ACHN (cell line): ENCODE data around the gene MLNR.

Source experiments
- DNase-seq: peaks from one replicate; pipeline ENCODE4 v3.0.0-alpha.2; 2015
- in situ Hi-C: cut with HindIII; loops from 2 replicates; pipeline ENCODE4 v1.10.0; 2017; ENCODE audit warnings: low sequenced_read_pairs, low pct_ligation_motif_present, low pct_unique_long_range_greater_than_20kb

The MLNR gene

DNA sequence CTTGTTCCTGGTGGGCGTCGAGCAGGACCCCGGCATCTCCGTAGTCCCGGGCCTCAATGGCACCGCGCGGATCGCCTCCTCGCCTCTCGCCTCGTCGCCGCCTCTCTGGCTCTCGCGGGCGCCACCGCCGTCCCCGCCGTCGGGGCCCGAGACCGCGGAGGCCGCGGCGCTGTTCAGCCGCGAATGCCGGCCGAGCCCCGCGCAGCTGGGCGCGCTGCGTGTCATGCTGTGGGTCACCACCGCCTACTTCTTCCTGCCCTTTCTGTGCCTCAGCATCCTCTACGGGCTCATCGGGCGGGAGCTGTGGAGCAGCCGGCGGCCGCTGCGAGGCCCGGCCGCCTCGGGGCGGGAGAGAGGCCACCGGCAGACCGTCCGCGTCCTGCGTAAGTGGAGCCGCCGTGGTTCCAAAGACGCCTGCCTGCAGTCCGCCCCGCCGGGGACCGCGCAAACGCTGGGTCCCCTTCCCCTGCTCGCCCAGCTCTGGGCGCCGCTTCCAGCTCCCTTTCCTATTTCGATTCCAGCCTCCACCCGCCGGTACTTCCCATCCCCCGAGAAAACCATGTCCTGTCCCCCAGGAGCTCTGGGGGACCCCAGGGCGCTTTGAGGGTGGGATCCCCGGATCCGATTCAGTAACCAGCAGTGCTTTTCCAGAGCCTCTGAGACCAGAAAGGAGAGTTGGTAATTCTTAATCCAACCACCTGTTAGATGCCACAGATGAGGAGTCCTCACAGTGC, 885 bp downstream of the MLNR start:
- no peak for DNase-seq
- in situ Hi-C loops = no loop called here

DNA sequence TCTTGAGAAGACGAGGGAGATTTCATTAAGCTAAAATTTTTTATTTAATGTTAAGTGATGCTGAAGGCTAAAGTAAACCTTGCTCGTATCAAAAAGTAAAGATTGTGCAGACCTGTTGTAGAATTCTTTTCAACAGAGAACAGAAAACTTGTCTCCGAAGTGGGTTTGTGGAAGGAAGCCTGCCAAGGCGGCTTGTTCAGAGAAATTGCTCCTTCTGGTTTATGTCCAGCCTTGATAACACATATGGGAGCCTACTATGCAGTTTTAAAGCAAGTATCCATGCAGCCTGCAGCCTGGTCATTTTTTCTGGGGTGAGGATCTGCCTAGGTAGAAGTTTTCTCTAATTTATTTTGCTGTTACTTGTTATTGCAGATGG, 1.4 kb downstream of the MLNR start:
- in situ Hi-C loops = no loop called here
- no peak for DNase-seq

DNA sequence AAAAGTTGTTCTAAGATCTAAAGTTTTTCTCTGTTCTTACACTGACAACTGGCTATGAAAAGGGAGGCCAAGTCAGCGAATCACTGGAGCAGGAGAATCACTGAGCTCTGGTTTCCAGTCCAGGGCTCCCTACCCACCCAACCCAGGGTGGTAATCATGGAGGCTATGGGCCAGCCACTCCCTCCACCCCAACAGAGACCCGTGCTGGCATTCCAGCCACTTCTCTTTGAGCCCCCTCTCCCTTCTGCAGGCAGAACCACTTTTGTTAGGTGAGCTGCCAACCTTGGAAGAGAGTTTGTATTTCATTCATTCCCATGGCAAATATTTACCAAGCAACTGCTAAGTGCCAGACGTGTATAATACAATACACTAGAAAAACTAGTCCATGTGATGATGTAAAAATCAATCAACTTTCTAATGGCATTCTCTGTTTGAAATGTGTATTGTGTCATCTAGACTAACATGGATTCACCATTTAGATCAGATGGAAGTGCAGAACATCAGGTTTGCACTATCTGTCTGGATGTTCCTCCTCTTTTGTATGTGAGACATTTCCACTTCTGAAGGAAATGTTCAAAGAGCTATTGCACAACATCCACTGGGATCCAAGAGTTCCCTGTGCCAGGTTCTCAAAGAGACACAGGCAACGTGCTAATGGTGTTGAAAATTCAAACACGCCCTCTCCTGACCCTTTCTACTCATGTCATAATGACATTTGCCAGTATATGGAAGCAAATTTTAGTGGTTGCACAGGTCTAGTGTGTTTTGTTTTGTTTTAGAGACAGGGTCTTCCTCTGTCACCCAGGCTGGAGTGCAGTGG, 5.3 kb downstream of the MLNR start:
- in situ Hi-C loops = no loop called here
- DNase-seq = no peak

DNA sequence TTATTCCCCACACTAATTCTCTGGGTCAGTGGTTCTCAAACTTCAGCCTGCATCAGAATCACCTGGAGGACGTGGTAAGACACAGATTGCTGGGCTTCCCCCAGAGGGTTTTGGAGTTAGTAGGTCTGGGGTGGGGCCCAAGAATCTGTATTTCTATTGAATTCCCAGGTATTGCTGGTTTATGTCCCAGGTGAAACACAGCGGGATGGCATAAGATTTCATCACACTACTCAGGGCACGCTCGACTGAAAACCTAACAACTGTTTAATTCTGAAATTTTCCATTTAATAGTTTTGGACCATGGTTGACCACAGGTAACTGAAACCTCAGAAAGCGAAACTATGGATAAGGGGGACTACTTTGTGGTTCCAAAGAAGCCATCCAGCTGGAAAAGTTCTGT, 6.5 kb downstream of the MLNR start:
- in situ Hi-C loops = no loop called here
- no peak for DNase-seq

DNA sequence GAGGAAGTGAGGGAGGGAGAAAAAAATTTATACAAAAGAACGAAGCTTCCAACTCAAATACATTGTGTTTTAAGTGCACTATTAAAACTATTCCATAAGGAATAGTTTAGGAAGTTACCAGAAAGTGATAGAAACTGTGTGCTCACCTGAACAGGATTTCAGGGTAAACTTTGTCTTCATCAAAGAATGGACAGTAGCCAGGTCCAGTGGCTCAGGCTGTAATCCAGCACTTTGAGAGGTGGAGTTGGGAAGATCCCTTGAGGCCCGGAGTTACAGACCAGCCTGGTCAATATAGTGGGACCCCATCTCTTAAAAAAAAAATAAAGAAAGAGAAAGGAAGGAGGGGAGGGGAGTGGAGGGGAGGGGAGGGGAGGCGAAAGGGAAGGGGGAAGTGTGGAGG, 14.6 kb downstream of the MLNR start:
- no peak for DNase-seq
- in situ Hi-C loops = no loop called here

DNA sequence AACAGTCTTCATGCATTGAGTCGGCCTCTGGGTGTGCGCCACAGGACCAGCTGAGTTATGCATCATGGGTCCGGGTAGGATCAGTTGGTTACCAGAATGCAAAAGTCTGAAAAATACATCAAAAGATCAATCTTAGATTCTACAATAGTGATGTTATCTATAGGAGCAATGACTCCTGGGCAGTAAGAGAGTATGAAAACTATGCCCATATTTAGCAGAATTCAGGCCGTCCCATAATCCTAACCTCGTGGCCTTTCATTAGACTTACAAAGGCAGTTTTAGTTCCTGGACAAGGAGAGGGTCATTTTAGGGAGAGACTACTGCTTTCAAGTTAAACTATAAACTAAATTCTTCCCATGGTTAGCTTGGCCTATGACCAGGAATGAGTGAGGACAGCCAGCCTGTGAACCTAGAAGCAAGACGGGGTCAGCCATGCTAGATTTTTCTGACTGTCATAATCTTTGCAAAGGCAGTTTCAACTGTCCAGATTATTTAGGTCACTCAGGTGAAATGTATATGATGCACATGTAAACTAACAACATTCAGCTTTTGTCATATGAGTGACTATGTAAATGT, 15.8 kb downstream of the MLNR start:
- in situ Hi-C loops = no loop called here
- DNase-seq = no peak

DNA sequence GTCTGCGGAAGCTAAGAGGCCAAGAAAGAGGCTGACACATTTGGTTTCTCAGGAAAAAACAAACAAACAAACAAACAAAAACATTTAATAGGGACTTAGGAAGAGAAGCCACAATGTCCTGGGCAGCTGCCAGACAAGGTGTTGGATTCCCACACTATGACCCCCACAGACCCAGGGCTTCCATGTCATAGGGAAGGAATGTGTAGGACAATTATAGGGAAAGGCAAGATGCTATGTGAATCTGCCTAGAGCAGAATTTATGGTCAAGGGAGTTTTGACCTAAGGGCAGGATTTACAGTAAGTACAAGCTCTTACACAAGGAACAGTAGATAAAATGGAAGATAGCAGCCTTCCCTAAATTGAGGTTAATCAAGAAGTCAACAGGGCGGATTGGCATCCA, 18.5 kb downstream of the MLNR start:
- in situ Hi-C loops = no loop called here
- no peak for DNase-seq

DNA sequence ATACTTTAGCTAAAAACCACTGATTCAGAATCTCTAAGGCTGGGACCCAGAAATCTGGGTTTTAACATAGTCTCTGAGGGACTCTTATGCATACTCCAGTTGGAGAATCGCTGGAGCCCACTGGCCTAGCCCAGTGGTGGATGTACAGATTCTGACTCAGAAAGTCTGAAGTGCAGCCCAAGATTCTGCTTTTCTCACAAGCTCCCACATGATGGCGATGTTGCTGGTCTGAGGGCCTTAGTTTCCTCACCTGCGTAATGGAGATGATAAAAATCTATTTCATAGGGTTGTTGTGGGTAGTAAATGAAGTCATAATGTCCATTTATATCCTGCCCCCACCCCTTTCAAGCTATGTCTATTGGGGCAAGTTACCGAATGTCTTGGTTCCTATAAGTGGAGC, 19.9 kb downstream of the MLNR start:
- peak; percentile 52 for DNase-seq
- in situ Hi-C loops = no loop called here

DNA sequence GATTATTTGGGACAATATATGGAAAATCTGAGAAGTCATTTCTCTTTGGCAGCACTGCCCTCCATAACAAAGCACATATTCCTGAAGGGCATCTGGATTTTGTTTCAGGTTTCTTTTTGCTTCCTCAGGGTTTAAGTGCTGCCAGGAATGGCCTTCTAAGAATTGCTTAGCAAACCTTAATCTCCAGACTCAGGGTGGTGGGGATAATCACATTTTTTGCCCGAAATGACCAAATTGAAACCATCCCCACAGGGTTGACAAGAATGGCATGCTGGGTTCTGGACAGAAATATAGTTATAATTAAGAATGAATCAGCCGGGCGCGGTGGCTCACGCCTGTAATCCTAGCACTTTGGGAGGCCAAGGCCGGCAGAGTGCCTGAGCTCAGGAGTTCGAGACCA, 21.2 kb downstream of the MLNR start:
- no peak for DNase-seq

DNA sequence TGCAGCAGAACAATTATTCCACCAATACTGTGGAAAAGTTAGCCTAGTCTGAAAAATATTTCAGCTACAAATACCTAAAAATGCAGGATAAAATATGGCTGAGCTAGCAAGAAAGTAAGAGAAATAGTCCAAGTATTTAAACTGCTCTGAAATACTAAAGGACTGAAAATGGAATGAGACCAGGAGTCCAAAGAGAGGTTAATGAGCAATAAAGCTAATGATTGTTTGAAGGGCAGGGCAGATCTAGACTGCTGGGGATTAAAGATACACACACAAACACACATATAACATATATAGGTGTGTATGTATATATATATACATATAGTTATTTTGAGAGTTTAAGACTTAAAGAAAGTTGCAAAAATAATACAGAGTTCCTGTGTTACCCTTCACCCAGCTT, 25.0 kb downstream of the MLNR start:
- DNase-seq = no peak
- in situ Hi-C loops = no loop called here

More for the DNA sequence above, 21.2 kb downstream of the MLNR start:
- in situ Hi-C loops = no loop called here

DNA sequence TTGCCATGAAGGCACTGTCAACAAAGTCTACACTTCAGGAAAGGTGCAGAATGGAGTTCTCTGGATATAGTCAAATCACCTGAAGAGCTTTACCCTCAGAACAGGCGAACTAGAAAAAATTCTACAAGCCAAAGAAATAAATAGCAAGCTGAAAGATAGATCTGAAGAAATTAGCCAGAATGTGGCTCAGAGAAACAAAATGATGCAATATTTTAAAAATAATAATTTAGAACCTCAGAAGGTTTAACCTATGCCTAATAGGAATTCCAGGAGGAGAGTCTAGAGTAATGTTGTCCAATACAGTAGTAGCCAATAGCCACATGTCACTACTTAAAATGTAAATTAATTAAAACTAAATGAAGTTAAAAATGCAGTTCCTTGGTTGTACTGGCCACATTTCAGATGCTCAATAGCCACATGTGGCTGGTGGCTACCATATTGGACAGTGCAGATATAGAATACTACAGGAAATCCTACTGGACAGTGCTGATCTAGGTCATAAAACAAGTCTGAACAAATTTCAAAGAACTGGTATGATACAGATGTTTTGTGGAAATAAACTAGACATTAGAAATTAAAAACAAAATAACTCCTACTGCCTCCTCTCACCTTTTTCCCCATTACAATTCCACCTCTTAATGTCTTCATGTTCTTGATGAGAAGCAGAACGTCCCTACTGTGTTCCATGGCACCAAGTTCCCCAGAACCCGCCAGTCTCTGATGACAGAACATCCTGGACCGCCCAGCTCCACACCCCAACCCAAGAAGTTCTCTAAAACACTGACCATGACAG, 26.9 kb downstream of the MLNR start:
- DNase-seq = no peak
- in situ Hi-C loops = no loop called here

DNA sequence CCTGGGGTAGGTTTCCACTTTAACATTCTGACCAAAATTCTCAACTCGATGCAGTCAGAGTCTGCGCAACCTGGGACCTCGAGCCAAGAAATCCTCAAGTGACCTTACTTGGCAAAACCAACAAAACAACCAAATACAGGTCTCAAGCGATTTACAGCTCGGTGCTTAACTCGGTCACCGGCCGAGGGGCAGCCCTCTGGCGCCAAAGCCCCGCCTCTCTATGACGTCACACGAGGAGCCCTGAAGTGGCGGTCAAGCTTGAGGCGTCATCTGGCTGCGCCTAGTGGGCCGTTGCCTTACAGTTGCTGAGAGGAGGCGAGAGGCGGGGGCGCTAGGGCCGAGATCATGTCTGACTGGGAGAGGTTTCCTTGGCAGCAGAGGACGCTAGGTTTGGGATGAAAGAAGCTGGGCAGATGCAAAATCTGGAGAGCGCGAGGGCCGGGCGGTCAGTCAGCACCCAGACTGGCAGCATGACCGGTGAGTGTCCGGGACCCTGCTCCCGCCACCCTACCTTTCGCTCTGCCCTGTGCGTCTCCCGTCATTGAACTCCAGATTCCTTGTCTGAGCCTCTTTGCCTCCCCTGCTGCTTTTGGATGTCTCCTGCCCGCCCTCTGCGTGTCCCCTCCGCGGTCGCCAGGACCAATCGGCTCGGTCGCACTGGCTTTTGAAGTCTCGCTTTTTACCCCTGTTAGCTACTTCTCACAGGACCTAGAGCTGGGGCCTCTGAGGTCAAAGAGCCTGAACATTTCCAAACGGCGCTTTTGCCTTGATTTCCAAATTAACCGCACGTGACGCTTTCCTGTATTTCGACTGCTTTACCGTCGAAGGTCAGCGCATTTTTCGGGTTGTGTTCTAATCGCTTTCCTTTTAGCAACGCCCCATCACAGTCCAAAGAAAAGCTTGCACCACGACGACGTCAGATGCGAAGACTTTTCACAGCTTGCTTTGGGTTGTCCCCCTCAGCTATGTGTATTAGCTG, 27.8 kb downstream of the MLNR start, which contains the start of gene CDADC1:
Gene CDADC1, plus strand, starts transcription at position 283 of the 979 bp plus-strand sequence. Its CDS starts 113 bp downstream, at position 396.
- in situ Hi-C loops = no loop called here

DNA sequence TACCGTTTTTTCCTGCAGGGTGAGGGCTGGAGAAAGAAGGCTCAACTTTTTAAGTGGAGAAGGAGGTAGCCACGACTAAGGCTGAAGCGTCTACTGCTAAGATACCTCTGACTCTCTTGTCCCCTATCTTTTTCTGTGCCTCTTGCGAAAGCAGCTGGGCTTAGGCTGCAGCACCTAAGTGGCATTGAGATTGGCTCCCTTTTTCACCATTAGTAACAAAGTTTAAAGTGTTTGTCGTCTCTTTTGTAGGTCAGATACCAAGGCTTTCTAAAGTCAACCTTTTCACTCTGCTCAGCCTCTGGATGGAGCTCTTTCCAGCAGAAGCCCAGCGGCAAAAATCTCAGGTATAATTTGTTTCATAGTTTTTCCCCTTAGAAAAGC, 28.5 kb downstream of the MLNR start:
- peak; percentile 5 for DNase-seq
- in situ Hi-C loops = no loop called here

More for the DNA sequence above, 27.8 kb downstream of the MLNR start, which contains the start of gene CDADC1:
- peak; percentile 94 for DNase-seq

DNA sequence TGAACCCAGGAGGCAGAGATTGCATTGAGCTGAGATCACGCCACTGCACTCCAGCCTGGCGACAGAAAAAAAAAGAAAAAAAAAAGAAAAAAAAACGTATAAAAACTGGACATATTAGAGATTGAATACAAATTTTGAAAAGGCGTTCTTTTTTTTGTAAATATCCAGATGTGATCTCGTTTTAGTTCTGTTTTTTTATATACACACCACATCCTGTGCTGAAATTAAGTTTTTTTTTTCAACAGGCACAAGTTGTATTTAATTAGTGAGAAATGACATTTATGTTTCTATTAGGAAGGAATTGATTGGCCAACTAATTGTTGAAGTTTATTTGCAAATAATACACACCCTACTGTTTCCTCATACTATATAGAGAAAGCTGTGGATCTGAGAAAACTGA, 31.2 kb downstream of the MLNR start:
- in situ Hi-C loops = no loop called here
- no peak for DNase-seq

DNA sequence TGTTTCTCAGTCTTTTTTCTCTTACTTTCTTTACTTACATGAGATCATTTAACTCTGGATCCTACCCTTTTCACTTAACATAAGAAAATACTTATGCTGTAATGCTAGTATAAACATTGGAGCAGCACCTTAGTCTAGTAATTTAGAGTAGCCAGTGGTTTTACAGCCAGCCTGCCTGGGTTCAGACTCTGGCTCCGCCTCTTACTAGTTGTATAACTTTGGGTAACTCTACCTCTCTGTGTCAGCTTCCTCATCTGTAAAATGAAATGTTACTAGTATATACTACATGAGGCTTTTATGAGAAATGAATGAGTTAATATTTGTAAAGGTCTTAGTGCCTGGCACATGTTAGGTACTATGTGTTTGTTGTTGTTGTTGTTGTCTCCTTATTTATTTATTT, 33.2 kb downstream of the MLNR start:
- no peak for DNase-seq
- in situ Hi-C loops = no loop called here

DNA sequence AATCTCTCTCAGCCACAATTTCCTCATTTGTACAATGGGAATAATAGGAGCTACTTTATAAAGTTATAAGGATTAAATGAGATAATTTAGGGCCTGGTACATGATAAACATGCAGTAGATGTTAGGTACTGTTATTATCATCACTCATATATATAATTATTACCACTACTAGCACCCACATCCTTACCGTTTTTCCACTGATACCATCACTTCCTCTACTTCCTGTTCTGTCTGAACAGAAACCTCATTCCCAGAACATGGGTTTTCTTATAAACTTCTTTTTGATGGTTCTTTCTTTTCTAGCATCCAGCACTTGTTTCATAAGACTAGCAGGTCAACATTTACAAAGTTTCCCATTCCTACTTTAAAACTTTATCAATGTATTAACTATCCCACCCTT, 33.9 kb downstream of the MLNR start:
- DNase-seq = no peak
- in situ Hi-C loops = no loop called here

DNA sequence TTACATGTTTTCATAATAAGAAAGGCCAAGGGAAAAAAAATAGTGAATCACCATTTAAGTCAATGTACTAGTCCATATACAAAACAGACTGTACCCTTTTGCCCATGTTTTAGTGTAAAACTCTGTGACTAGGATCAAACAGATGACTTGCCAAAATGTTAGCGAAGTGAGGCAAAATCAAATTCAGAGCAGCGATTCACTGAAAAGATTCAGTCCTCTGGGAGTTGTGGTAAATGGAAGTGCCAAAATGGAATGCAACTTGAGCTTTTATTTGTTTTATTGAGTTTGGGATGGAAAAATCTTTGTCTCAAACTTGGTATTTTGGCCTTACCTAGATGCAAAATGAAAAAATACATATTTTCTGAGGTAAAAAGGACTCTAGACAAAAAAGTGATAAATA, 36.7 kb downstream of the MLNR start:
- in situ Hi-C loops = no loop called here
- no peak for DNase-seq
